NCI-H2227 (cell line): ENCODE measurements around the gene GDF11.

ENCODE experiments used
- DNase-seq: peaks from one replicate; lab custom pipeline; 2025; ENCODE audit not compliant: unreplicated experiment; lab: John Stamatoyannopoulos, UW

Gene GDF11

GRCh38 chr12:55722948-55723347, 20.0 kb upstream of the GDF11 start:
- no peak for DNase-seq

GRCh38 chr12:55723516-55724225, 19.3 kb upstream of the GDF11 start:
- DNase-seq, result no peak

- peak; percentile 57 for DNase-seq
Measured at GRCh38 chr12:55724226-55724939, 18.5 kb upstream of the GDF11 start.

GRCh38 chr12:55724940-55725309, 18.0 kb upstream of the GDF11 start:
- DNase-seq, result no peak

- no peak for DNase-seq
Measured at GRCh38 chr12:55725556-55725955, 17.4 kb upstream of the GDF11 start.

- no peak for DNase-seq
Measured at GRCh38 chr12:55726971-55727370, 16.0 kb upstream of the GDF11 start.

GRCh38 chr12:55727643-55728185, 15.2 kb upstream of the GDF11 start:
- no peak for DNase-seq

GRCh38 chr12:55728186-55728938, 14.6 kb upstream of the GDF11 start:
- peak; percentile 60 for DNase-seq

- DNase-seq, result peak; percentile 89
Measured at GRCh38 chr12:55728939-55729818, 13.7 kb upstream of the GDF11 start, which contains the start of gene CD63. TSS of gene CD63 (minus strand) at chr12:55729009. CDS start at chr12:55728341, 668 bp downstream.

GRCh38 chr12:55729819-55730818, 12.8 kb upstream of the GDF11 start:
- peak; percentile 56 for DNase-seq

- no peak for DNase-seq
Measured at GRCh38 chr12:55732288-55732687, 10.6 kb upstream of the GDF11 start.

GRCh38 chr12:55733021-55733555, 9.8 kb upstream of the GDF11 start:
- no peak for DNase-seq

GRCh38 chr12:55733858-55734257, 9.1 kb upstream of the GDF11 start:
- DNase-seq, result no peak

GRCh38 chr12:55734595-55734994, 8.3 kb upstream of the GDF11 start:
- no peak for DNase-seq

GRCh38 chr12:55736076-55736475, 6.8 kb upstream of the GDF11 start:
- DNase-seq, result no peak

GRCh38 chr12:55736780-55737580, 5.9 kb upstream of the GDF11 start:
- DNase-seq, result peak; percentile 76

- peak; percentile 71 for DNase-seq
Measured at GRCh38 chr12:55737581-55738122, 5.3 kb upstream of the GDF11 start.
